ENCODE measurements around the gene BNIP3. TPM values are rescaled to one million over a fixed set of nuclear protein-coding genes. Genes with fewer than 3 reads are reported as not detected.
A peak's percentile ranks its signal among the peaks of the same experiment; 100 is the strongest.

Gene BNIP3
- total RNA-seq, 1 donor from 2014 or later: 56.4 TPM

DNA sequence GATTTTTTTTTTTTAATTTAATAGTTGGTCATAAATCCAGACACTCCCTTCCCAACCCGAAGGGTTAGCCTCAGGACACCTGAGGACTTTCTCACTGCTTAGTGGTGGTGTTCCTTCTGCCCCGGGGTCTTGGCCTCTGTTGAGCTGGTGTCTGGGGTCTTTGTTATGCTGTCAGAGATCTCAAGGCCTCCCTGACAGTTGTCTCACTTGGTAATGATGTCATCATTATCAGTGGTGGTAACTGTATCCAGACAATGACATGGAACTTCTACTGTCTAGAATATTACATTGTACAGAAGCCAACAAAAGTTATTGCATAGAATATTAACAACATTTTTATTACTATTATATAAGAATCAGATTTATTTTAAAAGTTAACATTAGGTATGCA lies 48.0 kb downstream of the BNIP3 start:
- Mint-ChIP-seq H3K4me1 (ENCODE audit: low read depth, unreplicated experiment) (peaks cover 23% of the 10 kb centered on the region), H3K36me3 (ENCODE audit: unreplicated experiment) (peaks cover 7% of the 10 kb centered on the region), H3K27ac (ENCODE audit: unreplicated experiment) (peak overlapping the region; percentile 71), H3K27me3 (ENCODE audit: unreplicated experiment) (peaks cover 5% of the 10 kb centered on the region), H3K9me3 (ENCODE audit: unreplicated experiment) (peaks cover 5% of the 10 kb centered on the region), H3K4me3 (ENCODE audit: unreplicated experiment) (no peak overlapping the region)
- TF ChIP-seq, protein P1, sequence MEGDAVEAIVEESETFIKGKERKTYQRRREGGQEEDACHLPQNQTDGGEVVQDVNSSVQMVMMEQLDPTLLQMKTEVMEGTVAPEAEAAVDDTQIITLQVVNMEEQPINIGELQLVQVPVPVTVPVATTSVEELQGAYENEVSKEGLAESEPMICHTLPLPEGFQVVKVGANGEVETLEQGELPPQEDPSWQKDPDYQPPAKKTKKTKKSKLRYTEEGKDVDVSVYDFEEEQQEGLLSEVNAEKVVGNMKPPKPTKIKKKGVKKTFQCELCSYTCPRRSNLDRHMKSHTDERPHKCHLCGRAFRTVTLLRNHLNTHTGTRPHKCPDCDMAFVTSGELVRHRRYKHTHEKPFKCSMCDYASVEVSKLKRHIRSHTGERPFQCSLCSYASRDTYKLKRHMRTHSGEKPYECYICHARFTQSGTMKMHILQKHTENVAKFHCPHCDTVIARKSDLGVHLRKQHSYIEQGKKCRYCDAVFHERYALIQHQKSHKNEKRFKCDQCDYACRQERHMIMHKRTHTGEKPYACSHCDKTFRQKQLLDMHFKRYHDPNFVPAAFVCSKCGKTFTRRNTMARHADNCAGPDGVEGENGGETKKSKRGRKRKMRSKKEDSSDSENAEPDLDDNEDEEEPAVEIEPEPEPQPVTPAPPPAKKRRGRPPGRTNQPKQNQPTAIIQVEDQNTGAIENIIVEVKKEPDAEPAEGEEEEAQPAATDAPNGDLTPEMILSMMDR (IDR thresholded peaks at IDR 0.05; ENCODE audit: partially characterized antibody, unreplicated experiment): no peak
- no peak for DNase-seq

DNA sequence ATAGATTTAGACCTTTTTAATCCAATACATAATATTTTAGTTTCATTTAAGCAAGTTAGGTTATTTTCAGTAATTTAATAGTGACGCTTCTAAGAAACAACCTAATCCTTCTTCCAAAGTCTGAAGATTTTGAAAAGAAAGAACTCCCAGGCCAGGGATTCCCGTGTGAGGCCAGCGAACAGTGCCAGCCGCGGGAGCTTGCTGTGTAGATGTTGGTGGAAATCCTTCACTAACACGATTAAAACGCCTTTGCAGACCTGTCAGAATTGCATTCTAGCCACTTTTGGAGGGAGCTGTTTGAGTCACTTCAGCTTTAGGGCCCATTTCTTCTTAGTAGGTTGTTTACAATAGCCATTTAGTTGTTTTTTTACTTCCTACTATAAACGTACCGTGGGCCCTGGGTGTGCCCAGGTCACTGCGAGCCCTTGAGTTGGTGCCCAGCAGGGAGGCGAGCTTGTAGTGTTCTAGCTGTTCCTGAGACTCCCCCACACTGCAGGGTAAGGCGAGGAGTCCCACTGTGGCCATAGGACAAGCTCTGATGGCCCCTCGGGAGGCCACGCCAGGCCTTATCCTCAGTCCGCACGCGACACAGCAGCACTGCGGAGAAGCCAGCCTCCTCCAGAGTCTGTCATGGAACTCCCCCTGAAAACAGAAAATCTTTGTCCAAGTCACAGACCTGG lies 48.6 kb downstream of the BNIP3 start:
- Mint-ChIP-seq H3K4me1 (ENCODE audit: low read depth, unreplicated experiment) (peaks cover 28% of the 10 kb centered on the region), H3K36me3 (ENCODE audit: unreplicated experiment) (peaks cover 7% of the 10 kb centered on the region), H3K4me3 (ENCODE audit: unreplicated experiment) (no peak overlapping the region), H3K27me3 (ENCODE audit: unreplicated experiment) (peaks cover 5% of the 10 kb centered on the region), H3K9me3 (ENCODE audit: unreplicated experiment) (peaks cover 5% of the 10 kb centered on the region), H3K27ac (ENCODE audit: unreplicated experiment) (peak overlapping the region; percentile 71)
- peak; percentile 32 for DNase-seq
- TF ChIP-seq, protein P1 (IDR thresholded peaks at IDR 0.05; ENCODE audit: partially characterized antibody, unreplicated experiment): no peak

DNA sequence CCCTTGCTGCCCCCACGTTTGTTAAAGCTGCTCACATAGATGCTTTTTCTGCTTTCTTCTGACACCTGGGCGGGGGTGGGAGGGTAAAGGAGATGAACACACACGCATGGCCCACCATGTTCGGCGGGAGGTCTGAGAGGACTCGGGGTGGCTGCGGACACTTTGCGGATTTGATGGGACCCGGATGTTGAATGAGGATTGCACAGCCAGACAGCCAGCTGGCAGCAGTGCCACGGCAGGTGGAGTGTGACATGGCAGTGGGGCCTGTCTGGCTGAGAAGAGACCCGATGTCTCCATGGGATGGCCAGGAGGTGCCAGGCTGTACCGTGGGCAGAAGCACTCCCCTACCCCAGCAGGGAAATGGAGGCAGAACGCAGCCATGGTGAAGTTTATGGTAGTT lies 49.7 kb downstream of the BNIP3 start:
- TF ChIP-seq, protein P1 (IDR thresholded peaks at IDR 0.05; ENCODE audit: partially characterized antibody, unreplicated experiment): no peak
- Mint-ChIP-seq H3K4me1 (ENCODE audit: low read depth, unreplicated experiment) (peaks cover 32% of the 10 kb centered on the region), H3K4me3 (ENCODE audit: unreplicated experiment) (no peak overlapping the region), H3K27ac (ENCODE audit: unreplicated experiment) (no peak overlapping the region), H3K9me3 (ENCODE audit: unreplicated experiment) (peaks cover 5% of the 10 kb centered on the region), H3K36me3 (ENCODE audit: unreplicated experiment) (peaks cover 7% of the 10 kb centered on the region), H3K27me3 (ENCODE audit: unreplicated experiment) (peaks cover 5% of the 10 kb centered on the region)
- no peak for DNase-seq

DNA sequence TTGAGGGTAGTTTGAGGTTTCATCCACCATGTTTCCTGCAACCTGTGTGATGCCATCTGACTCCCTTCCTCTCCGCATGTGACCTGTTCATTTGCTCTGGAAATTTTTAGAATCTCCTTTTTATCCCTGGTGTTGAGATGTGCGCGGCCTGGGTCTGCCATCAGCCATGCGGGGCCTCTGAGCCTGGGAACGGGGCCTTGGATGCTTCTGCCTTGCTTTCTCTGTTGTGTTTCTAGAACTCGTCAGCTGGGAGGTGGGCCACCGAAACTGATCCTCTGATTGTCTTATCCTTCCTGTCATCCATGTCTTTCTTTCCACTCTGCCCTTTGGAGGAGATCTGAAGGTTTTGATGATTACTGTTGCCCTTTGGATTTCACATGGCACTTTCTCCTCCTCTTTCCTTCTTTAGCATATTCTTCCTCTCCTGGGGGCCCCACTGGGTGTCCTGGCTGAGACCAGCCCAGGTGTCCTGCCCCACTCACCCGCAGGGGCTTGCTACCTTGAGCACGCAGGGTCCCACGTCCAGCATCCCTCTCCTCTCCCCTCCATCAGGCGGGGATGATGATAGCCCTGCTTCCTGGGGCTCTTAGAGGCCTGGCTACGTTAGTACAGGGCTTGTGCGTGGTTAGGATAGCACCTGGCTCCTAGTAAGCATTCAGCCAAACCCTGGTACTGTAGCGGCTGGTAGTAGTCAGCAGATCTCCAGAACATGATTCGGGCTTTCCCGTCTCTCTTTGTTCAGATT lies 51.0 kb downstream of the BNIP3 start:
- Mint-ChIP-seq H3K27me3 (ENCODE audit: unreplicated experiment) (peaks cover 5% of the 10 kb centered on the region), H3K9me3 (ENCODE audit: unreplicated experiment) (peaks cover 8% of the 10 kb centered on the region), H3K4me1 (ENCODE audit: low read depth, unreplicated experiment) (peaks cover 37% of the 10 kb centered on the region), H3K36me3 (ENCODE audit: unreplicated experiment) (peaks cover 7% of the 10 kb centered on the region), H3K4me3 (ENCODE audit: unreplicated experiment) (no peak overlapping the region), H3K27ac (ENCODE audit: unreplicated experiment) (no peak overlapping the region)
- TF ChIP-seq, protein P1 (IDR thresholded peaks at IDR 0.05; ENCODE audit: partially characterized antibody, unreplicated experiment): no peak
- DNase-seq: no peak

DNA sequence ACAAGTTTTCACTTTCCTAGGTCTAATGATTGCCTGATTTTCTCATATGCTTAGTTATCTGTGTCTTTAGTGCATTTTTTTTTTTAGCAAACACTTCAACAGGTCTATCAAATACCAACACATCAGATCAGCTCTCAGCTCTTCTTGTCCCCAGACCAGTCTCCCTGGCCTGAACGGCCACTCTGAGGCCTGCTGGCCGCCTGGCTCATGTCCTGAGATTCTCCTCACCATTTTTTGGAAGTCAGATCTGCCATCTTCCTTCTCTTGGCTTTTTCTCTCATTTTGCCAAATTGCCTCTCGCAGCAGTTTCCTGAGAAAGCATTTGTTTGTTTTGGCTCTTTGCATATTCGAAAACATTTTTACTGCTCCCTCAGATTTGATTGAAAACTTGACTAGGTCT lies 51.6 kb downstream of the BNIP3 start:
- H3K4me1 Mint-ChIP-seq (ENCODE audit: low read depth, unreplicated experiment): peaks cover 37% of the 10 kb centered on the region
- H3K9me3 Mint-ChIP-seq (ENCODE audit: unreplicated experiment): peaks cover 10% of the 10 kb centered on the region
- peaks cover 5% of the 10 kb centered on the region for H3K27me3 Mint-ChIP-seq (ENCODE audit: unreplicated experiment)
- peaks cover 7% of the 10 kb centered on the region for H3K36me3 Mint-ChIP-seq (ENCODE audit: unreplicated experiment)
- H3K27ac Mint-ChIP-seq (ENCODE audit: unreplicated experiment): no peak overlapping the region
- TF ChIP-seq, protein P1 (IDR thresholded peaks at IDR 0.05; ENCODE audit: partially characterized antibody, unreplicated experiment): no peak
- no peak for DNase-seq
- H3K4me3 Mint-ChIP-seq (ENCODE audit: unreplicated experiment): no peak overlapping the region
